ENCODE measurements around the gene RELL1.

GRCh38 chr4:37635155-37635554, 51.0 kb downstream of the RELL1 start:
- TF ChIP-seq YY1 (IDR thresholded peaks at IDR 0.05; ENCODE audit: low read depth, low read length) (no peak), FOS (IDR thresholded peaks at IDR 0.05; ENCODE audit: borderline replicate concordance, extremely low read depth, insufficient read length) (no peak), KAT2A (conservative IDR thresholded peaks at IDR 0.05; ENCODE audit: control insufficient read depth, low read depth, low read length) (no peak), CREB1 (IDR thresholded peaks at IDR 0.05; ENCODE audit: low read depth) (no peak), ZBED1 (IDR thresholded peaks at IDR 0.05; ENCODE audit: borderline replicate concordance) (no peak), STAT3 (IDR thresholded peaks at IDR 0.05; ENCODE audit: low read depth, low read length) (no peak), NBN (IDR thresholded peaks at IDR 0.05) (no peak), SIN3A (IDR thresholded peaks at IDR 0.05; ENCODE audit: low read depth, low read length) (no peak), SRF (IDR thresholded peaks at IDR 0.05; ENCODE audit: low read depth in 2 of 2, low read length in 2 of 2) (no peak), CEBPB (IDR thresholded peaks at IDR 0.05; ENCODE audit: borderline replicate concordance in 1 of 2, low read depth in 2 of 2, low read length in 2 of 2) (no peak), NFYB (IDR thresholded peaks at IDR 0.05; ENCODE audit: insufficient read depth, low read depth, low read length) (no peak), ATF3 (IDR thresholded peaks at IDR 0.05; ENCODE audit: borderline replicate concordance, extremely low read depth, low read depth, low read length) (no peak)
- TF ChIP-seq, protein P1, sequence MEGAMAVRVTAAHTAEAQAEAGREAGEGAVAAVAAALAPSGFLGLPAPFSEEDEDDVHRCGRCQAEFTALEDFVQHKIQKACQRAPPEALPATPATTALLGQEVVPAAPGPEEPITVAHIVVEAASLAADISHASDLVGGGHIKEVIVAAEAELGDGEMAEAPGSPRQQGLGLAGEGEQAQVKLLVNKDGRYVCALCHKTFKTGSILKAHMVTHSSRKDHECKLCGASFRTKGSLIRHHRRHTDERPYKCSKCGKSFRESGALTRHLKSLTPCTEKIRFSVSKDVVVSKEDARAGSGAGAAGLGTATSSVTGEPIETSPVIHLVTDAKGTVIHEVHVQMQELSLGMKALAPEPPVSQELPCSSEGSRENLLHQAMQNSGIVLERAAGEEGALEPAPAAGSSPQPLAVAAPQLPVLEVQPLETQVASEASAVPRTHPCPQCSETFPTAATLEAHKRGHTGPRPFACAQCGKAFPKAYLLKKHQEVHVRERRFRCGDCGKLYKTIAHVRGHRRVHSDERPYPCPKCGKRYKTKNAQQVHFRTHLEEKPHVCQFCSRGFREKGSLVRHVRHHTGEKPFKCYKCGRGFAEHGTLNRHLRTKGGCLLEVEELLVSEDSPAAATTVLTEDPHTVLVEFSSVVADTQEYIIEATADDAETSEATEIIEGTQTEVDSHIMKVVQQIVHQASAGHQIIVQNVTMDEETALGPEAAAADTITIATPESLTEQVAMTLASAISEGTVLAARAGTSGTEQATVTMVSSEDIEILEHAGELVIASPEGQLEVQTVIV (IDR thresholded peaks at IDR 0.05; ENCODE audit: borderline replicate concordance, partially characterized antibody) = no peak
- TF ChIP-seq, protein P2, sequence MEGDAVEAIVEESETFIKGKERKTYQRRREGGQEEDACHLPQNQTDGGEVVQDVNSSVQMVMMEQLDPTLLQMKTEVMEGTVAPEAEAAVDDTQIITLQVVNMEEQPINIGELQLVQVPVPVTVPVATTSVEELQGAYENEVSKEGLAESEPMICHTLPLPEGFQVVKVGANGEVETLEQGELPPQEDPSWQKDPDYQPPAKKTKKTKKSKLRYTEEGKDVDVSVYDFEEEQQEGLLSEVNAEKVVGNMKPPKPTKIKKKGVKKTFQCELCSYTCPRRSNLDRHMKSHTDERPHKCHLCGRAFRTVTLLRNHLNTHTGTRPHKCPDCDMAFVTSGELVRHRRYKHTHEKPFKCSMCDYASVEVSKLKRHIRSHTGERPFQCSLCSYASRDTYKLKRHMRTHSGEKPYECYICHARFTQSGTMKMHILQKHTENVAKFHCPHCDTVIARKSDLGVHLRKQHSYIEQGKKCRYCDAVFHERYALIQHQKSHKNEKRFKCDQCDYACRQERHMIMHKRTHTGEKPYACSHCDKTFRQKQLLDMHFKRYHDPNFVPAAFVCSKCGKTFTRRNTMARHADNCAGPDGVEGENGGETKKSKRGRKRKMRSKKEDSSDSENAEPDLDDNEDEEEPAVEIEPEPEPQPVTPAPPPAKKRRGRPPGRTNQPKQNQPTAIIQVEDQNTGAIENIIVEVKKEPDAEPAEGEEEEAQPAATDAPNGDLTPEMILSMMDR (IDR thresholded peaks at IDR 0.05 in 2 of 3, conservative IDR thresholded peaks at IDR 0.05 in 1 of 3; ENCODE audit: control insufficient read depth in 2 of 3, extremely low read depth in 1 of 3, insufficient read depth in 1 of 3, low read depth in 3 of 3, low read length in 3 of 3) = no peak
